GM18499 (cell line): ENCODE results near the gene POLD4.

Experiments used
- ATAC-seq: cut with Tn5 transposase; IDR thresholded peaks from one replicate; pipeline ENCODE4 v1.9.1; 2021; ENCODE audit warnings: moderate number of reproducible peaks; ENCODE audit not compliant: insufficient read depth, unreplicated experiment

POLD4 gene

GRCh38 chr11:67372321-67372992, 19.1 kb upstream of the POLD4 start:
- ATAC-seq: no peak

DNA sequence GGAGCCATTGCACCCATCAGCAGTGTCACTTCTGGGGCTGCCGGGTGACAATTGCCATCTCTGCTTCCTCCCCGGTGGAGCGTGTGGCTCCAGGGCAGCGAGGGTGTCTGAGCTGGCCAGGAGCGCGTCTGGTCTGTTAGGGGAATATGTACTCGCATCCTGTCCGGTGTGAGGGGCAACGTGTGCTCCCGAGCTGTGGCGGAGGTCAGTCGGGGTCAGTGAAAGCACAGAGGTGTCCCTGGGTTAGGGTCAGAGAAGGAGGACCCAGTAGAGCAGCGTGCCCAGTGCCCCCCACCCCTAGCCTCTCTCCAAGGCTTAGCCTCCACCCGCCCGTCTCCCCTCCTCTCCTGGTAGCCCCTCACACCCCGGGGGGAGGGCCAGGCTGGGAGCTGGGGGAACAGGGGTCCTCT, 18.6 kb upstream of the POLD4 start:
- no peak for ATAC-seq

- no peak for ATAC-seq
Observed at GRCh38 chr11:67371189-67371910, 18.0 kb upstream of the POLD4 start.

GRCh38 chr11:67370351-67371076, 17.2 kb upstream of the POLD4 start:
- no peak for ATAC-seq

GRCh38 chr11:67369801-67370284, 16.5 kb upstream of the POLD4 start:
- no peak for ATAC-seq

DNA sequence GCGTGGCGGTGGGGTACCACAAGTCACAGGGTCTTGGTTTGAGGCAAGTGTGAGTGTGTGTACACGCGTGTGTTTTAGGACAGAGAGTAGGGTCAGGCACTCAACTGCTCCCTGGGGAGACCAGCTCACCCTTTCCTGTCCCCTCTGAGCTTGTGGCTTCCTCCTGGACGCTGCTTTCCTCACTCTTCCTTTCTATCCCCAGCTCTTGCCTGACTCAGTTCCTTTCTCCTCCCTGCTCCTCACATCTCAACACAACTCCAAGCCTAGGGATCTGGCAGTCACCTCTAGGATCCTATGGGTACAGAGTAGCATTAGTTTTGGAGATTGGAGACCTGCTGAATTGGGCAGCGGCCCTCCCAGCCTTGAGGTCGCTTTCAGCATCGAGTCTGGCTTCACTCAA, 15.9 kb upstream of the POLD4 start:
- no peak for ATAC-seq

DNA sequence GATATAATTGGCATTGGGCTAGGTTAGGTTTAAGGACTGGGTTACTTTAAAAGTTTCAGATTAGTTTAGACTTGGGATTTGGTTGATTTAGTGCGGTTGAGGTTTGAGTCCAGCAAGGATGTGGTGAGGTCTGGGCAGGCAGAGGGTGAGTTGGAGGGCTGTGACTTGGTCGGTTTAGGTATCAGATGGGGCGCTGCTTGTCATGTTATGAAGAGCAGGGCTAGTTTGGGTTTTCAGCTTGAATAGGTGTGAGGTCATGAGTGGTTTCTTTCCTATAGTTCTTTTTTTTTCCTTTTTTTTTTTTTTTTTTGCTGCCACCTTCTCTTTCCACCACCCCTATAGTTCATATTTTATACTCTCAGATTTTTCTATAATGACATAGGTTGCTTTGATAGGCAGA, 15.3 kb upstream of the POLD4 start:
- ATAC-seq: no peak

DNA sequence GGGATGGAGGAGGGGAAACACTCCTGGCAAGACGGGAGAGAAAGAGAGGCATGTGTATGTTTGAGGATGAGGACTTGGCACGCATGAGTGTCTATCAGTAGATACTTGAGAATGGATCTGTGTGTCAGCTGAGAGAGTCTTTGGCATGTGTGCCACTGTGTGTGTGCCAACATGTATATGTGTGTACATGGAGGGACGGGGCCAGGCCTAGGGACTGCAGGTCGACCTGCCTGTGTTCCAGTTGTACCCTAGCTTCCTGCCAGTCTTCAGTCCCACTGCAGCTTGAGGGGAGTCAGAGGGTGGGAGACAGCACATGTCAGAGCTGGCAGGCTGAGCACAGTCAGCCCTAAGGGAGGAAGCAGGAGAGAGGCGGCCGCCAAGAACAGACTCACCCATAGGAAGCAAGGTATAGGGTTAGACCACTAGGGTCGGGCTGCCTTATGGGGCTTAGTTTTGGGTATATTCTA, 14.4 kb upstream of the POLD4 start:
- ATAC-seq: no peak

DNA sequence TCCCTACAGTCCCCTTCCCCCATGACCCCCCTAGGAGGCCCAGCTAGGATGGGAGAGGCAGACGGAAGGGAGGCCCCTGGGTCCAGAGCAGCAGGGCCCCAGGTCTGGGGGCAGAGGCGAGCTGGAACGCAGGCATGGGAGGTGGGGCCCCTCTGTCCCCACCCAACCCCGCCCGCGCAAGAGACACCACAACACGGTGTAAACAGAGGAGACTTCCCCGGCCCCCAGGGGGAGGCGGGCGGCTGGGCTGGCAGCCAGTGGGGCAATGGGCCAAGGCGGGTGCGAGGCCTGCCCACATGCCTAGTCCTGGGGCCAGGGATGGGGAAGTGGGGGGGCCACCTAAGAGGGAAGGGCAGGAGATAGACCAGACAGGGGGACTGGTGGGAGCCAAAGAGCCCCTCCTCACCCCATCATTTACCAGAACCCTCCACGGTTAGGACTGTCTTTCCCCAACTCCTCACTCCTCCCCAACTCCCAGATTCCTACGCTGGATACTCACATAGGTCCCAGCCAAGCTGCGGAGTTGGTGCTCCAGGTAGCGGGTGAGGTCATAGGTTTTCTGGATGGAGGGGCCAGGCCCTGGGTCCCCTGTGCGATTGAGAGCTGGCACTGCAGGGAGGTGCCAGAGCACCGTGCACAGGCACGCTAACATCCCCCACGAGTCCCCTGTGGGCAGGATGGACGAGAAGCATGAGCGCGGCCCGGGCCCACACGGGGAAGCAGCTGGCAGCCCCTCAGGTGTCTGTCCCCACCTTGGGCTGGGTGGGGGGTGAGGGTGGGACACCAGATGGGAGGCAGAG, 13.8 kb upstream of the POLD4 start:
- ATAC-seq: no peak

- ATAC-seq: no peak
Observed at GRCh38 chr11:67366546-67366945, 13.2 kb upstream of the POLD4 start.

DNA sequence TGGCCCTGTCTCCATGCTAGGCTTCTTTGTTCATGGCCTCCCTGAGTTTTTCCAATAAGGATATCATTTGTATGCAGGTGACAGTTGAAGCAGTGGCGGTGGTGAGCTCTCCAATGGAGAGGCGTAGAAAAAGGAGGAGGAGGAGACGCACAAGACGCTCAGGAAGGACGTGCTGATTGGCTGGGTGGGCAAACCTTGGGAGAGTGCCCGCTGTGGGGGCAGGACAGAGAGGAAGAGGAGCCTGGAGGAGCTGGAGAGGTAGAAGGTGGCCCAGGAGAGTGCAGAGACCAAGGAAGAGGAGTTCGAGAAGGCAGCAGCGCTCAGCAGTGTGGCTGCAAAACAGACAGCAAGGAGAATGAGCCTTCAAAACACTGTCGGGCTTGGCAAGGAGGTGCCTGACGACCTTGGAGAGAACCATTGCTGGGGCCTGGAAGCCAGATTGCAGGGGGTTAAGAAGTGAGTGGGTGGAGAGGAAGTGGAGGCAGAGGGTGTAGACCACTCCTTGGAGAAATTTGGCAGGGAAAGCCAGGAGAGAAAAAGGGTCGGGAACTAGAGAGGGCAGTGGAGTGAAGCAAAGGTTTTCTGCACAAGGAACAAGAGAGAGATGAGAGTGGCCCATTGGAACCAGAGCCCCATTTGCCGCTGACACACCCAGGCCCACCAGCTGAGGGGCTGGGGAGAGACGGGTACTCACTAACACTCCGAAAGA, 12.5 kb upstream of the POLD4 start:
- ATAC-seq: no peak

DNA sequence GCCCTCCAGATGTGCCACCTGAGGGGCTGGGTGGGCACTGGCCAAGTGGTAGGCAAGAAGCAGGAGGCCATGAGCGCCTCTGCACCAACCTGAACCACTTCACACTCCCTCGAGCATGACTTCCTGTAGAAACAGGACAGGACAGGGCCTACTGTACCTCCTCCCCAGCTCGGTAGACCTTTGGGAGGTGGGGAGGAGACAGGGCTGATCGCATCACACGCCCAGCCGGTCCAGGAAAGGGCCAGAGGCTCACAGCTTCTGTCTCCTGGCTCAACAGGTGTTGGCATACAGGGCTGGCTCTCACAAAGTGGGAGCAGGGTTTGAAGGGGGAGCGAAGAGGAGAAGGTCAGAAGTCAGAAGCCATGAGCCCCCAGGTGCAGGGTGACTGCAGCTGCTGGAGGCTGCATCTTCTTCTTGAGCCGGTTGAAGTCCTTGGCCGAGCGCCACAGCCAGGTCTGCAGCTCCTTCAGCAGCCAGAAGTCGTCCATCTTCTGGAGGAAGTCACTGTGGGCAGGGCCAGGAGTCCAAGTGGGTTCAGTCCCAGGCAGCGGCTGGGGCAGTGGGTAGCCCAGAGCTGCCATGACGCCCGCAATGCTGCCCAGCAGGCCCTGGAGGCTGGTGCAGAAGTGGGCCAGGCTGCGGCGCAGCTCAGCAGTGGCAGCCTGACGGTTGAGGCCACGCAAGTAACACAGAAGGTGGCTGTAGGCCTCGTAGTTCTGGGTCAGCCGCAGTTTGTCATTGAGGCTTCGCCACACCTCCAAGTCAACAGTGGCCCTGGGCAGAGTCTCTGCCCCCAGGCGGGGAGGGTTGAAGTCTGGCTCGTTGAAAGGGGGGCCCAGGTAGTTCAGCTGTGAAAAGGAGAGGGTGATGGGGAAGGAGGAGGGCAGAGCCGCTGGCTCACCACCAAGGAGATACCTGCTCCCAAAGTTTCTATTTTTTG, 11.7 kb upstream of the POLD4 start:
- ATAC-seq: no peak

DNA sequence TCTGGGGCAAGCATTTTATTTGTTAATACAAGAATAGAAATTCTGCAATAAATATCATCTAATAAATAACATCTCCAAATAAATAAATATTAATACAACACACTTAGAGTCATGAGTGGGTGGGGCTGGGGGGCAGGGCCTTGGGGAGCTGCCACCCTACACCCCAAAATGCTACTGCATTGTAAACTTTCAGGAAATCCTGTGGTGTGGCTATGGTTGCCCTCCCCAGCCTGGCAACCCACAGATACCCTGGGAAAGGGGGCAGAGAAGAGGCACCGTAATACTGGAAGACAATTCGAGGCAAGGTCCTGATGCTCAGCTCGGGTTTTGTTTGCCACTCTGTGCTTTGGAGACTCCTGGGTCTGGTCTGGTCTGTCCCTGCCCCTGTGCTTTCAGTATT, 10.8 kb upstream of the POLD4 start:
- ATAC-seq: no peak

GRCh38 chr11:67357831-67358670, 4.7 kb upstream of the POLD4 start:
- ATAC-seq: no peak

GRCh38 chr11:67356864-67357561, 3.7 kb upstream of the POLD4 start:
- ATAC-seq: no peak

- ATAC-seq: no peak
Observed at GRCh38 chr11:67356387-67356863, 3.1 kb upstream of the POLD4 start.

DNA sequence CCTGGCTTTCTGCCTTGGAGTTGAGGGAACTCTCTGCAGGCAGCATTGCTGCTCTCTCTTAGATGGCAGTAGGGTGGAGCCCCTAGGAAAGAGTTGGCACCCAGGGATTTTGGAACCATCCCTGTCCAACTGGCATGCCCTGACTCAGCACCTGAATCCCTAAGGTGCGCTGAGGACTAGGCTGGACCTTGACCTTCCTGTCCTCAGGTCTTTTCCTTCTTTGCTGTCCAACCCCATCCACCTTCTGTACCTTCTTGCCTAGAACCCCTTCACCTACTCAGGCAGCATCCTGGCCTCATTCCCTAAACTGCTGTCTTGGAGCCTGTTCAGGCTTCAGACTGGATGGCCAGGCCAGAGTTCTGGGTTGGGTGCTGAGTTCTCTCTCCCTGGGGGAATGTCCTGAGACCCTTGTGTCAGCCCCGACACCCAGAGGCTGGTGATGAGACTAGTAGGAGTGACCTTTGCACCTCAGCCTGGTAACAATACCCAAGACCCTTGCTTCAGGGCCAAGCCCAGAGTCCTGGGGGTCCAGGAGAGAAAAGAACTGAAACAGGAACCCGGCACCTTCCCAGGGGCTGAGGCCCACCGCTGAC, 2.5 kb upstream of the POLD4 start:
- ATAC-seq: no peak
